Stimulated activated CD4-positive, alpha-beta T cell treated with anti-CD3 and anti-CD28 coated beads, Interleukin-12 subunit alpha, Interleukin-12 subunit beta, amount 100 ng/mL, for 48 hours (primary cell): ENCODE results near the gene SLC25A53.
A peak's percentile ranks its signal among the peaks of the same experiment; 100 is the strongest.

Experiments
- DNase-seq, 3 donors: peaks; one replicate each; pipeline ENCODE4 v3.0.0-alpha.2; 2020; ENCODE audit warnings: low read depth in 2 of 3, low spot score in 1 of 3

Gene SLC25A53, protein sequence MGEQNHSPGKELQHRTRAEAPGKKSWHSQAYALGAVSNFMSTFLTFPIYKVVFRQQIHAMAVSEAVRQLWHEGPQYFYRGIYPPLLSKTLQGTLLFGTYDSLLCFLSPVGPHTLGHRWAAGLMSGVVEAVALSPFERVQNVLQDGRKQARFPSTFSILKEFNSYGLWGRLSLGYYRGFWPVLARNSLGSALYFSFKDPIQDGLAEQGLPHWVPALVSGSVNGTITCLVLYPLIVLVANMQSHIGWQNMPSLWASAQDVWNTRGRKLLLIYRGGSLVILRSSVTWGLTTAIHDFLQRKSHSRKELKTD

DNA sequence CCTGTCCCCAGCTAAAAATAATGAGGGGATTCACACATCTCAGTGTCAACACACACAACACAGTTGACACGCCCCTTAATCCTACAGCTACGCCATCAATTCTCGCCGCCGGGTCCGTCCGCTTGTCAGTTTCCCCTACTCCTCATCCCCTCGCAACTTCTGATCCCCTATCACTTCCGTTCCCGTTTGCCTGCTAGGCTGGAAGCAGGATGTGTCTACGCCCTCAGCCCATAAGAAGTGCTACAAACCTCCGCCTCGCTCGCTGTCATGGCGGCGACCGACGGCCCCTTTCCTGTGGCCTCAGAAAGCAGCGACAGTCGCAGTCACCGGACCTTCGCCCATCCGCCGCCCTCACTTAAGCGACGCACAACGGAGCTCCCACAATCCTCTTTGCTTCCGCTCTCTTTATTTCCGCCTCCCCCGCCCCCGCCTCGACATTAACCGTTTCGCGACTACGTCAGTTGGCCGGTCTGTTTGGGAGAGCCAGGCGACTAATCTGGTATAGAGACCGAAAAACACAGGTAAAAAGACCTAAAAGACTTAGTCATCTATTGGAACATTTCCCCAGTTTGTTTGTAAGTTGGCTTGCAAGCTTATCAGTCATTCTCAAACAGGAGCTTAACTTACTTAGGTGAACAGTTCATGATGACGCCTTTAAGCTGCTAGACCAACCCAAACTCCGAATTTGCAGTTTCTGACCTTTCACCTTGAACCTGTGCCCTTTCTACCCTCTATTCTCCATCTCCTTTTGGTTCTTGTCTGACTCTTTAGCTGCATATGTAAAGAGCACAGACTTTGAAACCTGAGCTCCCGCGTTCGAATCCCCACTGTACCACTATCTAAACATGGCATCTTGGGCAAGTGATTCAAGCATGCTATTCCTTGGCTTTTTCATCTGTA is at the start of gene SLC25A53:
TSS of gene SLC25A53 (minus strand) at position 380 of the 900 bp plus-strand sequence. CDS start 51,752 bp downstream, outside the sequence.
- DNase-seq: peak; percentile 49 to 70 (median 62)

DNA sequence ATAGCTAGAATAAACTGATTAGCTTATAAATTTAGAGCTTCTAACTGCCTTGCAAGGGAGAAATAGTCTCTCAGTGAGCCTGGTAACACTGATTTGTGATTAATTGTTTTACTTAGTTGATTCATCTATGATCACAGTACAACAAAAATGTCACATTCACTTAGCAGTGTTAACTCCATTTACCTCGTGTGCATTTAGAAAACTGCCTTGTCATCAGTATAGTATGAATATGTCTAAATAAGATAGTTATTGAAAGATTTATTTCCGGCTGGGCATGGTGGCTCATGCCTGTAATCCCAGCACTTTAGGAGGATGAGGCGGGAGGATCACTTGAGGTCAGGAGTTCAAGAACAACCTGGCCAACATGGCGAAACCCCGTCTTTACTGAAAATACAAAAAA is 48.7 kb upstream of the SLC25A53 start:
- DNase-seq: no peak

DNA sequence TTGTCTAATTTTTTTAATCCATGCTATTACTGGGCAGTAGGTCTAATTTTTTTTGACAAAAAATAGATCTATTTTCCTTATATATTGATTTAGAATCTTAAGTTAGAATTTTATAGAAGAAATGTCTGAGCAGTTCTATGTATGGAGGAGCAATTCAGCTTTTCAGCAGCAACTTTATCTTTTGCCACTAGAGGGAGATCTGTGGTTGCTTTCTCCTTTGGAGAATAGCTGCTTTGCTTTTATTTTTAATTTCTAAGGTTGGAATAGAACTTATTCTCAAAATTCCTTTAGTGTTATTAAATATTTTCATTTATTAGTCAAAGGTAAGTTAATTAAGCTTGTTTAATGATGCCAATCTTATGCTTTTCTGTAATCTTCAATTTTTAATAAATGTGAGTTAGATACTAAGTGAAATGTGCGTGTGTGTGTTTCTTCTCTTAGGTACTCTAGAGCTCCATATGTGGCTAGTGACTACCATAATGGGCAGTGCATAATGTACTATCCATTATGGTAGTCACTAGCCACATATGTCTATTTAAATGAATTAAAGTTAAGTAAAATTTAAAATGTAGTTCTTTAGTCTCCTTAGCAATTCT is 38.8 kb upstream of the SLC25A53 start:
- peak in 1 of 3 donors; percentile 44 for DNase-seq

DNA sequence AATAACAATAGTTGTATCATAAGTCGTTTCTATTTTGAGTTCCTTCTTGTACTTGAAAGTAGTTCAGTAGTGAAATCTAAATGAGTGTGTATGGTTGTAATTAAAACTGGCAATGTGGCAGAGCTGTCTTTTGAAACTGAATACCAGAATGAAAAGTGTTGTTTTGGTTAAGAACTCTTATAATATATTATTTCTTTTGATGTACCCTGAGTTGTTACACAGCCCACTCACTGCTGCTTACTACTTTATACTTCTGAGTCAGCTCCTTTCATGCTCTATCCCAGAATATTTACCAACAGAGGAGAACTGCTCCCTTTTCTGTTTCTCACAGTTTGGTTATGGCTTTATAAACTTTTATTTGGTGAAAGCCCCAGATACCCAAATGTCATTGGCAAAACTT is 38.2 kb upstream of the SLC25A53 start:
- no peak for DNase-seq

DNA sequence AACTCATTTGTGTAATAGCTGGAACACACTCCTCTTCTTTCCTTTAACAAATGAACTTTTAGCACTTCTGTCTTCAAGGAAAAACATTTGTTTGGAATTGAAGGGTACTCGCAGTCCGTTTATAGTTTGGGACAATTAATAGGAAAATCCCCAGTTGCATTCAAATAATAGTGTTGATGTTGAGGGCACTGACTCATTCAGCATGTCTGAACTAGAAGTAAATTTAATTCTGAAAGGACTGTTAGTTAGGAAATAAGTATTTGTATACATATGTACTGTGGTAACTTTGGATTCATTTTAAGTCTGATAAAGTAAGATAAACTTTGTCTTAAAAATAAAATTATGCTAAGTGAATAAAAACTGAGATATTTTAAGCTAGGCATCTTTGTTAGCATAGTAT is 36.7 kb upstream of the SLC25A53 start:
- DNase-seq: no peak

DNA sequence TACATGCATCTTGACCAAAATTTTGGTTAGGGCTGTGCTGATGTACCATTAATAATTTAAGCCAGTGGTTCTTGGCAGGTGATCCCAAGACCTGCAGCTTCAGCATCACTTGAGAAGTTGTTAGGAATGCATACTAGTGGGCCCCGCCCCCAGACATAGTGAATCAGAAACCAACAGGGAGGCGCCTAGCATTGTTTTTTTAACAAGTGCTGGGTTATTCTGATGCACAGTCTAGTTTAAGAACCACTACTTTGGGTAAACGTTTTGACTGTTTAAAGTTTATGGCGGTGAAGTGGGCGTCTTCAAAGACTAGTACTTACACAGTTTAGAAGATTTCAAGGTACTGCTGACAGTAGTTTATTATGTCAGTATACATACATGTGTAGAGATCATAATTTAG is 33.0 kb upstream of the SLC25A53 start:
- no peak for DNase-seq

DNA sequence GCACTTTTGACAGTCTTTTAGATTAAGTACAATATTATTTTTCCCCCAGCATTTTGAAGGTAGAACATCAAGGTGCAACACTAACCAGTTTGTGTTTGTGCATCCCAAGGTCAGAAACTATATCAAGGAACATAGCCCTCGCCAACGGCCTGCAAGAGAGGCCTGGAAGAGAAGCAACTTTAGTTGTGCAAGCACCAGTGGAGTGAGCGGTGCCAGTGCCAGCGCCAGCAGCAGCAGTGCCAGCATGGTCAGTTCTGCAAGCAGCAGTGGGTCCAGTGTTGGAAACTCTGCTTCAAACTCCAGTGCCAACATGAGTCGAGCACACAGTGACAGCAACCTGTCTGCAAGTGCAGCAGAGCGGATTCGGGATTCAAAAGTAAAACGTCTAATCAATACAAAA is 31.1 kb upstream of the SLC25A53 start:
- DNase-seq: no peak

DNA sequence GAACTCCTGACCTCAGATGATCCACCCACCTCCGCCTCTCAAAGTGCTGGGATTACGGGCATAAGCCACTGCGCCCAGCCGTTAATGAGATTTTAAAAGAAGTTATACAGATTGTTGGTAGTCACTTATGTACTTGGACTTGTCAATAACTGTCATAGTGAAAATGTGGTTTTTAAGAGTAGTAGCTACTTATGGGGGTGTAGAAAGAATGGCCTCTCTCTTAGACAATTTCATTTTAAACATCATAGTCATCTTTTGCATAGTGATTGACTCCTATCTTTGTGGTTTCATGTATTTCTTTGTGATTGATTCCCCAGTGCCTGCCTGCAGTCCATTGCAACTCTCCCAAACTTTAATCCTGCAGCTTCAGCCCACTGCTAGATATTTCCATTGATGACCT is 26.9 kb upstream of the SLC25A53 start:
- no peak for DNase-seq

DNA sequence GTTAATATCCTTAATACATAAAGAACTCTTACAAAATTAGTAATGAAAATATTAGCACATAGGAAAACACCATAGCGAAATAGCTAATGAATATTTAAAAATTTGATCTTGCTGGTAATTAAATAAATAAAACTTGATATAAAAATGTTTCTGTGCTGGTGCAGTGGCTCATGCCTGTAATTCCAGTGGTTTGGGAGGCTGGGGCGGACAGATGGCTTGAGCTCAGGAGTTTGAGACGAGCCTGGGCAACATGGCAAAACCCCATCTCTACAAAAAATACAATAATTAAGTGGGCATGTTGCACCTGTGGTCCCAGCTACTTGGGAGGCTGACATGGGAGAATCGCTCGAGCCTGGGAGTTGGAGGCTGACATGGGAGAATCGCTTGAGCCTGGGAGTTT is 17.0 kb upstream of the SLC25A53 start:
- DNase-seq: no peak

DNA sequence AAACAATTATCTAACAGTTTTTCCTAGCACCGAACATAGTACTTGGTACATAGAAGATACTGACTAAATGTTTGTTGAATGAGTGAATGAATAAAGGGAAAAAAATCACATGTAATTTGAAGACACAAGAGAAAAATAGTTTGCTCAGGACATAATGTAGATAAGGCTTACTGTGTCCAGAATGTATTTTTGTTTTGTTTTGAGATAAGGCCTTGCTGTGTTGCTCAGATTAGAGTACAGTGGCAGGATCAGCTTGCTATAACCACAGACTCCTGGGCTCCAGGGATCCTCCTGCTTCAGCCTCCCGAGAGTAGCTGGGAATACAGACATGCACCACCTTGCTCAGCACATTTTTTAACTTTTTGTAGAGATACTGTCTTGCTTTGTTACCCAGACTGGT is 16.0 kb upstream of the SLC25A53 start:
- no peak for DNase-seq

DNA sequence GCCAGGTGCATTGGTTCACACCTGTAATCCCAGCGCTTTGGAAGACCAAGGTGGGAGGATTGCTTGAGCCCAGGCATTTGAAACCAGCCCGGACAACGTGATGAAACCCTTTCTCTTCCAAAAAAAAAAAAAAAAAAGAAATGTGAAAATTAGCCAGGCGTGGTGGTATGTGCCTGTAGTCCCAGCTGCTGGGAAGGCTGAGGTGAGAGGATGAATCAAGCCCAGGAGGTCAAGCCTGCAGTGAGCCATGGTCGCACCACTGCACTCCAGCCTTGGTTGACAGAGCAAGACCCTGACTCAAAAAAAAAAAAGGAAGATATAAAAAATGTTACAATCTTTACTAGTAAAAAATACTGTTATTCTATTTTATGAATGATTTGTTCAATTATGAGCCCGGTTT is 15.3 kb upstream of the SLC25A53 start:
- no peak for DNase-seq

DNA sequence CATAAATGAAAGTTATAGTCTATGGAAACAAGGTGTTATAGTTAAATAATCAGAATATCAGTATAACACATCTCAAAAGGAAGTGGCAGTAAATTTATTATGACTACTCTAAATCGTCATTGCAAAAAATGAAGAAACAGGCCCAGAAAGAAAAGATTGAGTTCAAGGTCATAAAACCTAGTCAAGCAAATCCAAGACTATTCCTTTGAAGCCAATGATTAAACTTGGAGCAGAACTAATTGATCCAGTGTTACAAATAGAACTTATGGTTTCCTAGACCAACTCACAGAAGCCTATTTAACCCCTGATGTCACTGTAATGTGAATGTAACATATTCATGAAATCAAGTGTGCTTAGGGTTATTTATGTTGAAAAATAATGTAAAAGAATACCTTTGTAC is 11.3 kb upstream of the SLC25A53 start:
- no peak for DNase-seq

DNA sequence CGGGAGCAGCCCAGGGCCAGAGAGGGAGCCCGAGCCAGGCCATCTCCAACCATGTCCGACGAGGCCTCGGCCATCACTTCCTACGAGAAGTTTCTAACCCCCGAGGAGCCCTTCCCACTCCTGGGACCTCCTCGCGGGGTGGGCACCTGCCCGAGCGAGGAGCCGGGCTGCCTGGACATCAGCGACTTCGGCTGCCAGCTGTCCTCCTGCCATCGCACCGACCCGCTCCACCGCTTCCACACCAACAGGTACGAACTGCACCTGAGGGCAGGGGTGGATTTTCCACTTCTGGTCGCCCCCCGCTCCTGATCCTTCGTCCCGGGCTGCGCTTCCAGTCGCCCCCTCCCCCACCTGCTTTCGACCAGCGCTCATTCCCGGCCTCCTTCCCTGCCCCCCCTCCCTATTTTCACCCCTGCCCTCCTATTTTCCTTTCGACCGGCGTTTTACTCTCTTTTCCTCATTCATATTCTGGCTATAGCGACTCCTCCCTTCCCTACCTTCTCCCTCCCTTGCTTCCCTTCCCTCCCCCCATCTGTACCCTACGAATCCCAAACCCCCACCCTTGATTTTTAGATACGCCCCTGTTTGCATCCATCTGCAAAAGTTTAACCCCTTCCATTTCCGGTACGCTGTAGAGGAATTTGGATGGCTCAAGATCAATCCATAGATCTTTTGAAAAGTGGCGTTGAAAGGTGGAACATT is 10.1 kb upstream of the SLC25A53 start:
- DNase-seq: no peak

DNA sequence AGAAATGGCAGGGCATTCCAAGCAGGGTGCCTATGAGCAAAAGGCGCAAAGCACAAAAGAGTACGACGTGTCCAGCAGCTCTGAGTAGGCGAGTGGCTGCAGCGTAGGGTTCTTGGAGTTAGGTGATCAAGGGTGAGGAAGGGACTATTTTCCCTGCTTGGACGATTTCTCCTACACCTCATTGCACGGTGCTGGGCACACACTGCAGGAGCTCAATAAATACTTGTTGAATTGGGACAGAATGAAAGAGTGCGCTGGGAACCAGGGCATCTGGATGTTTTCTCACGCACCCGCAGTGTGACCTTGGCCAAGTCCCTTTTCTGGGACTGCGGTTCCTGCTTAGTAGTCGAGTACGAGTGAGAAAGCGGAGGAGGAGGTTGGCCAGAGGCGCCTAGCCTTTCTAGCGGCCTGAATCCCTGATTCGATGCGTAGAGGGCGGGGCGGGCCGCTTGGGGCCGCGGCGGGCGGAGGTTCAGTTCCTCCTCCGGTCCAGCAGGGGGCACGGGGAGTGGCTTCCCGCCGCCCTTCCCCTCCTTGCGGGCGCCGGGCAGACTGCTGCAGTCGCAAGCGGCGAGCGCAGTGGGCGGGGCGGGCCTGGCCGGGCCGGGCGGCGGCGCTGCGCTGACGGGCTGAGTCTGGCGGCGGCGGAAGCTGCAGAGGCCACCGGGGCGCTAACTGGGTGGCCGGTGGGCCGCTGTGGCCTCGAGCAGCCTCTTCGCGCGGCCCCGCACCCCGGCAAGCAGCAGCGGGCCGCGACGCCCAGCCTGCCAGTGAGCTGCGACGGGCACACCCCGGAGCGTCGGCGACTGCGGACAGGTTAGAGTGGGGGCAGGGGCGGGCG is 9.3 kb upstream of the SLC25A53 start, which contains the start of gene FAM199X:
TSS of gene FAM199X (plus strand) at position 560 of the 841 bp plus-strand sequence. CDS start 333 bp downstream, outside the sequence.
- peak; percentile 69 to 76 (median 72) for DNase-seq

DNA sequence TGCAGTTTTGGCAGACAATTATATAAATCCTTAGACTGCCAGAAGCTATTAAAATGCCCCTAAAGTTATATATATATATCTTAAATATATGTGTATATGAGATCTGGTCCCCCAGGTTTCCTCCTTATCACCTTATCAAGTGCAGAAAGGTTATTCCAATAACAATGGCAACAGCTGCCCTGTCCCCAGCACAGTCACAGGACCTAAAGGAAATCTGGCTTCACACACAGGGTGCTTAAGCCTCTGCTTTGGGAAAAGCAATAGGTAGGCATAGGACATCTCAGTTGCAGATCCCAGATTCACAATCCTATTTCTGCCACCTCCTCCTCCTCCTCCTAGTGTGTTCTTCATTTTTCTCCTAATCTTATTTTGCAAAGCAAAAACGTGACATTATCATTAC is 5.8 kb downstream of the SLC25A53 start:
- no peak for DNase-seq

DNA sequence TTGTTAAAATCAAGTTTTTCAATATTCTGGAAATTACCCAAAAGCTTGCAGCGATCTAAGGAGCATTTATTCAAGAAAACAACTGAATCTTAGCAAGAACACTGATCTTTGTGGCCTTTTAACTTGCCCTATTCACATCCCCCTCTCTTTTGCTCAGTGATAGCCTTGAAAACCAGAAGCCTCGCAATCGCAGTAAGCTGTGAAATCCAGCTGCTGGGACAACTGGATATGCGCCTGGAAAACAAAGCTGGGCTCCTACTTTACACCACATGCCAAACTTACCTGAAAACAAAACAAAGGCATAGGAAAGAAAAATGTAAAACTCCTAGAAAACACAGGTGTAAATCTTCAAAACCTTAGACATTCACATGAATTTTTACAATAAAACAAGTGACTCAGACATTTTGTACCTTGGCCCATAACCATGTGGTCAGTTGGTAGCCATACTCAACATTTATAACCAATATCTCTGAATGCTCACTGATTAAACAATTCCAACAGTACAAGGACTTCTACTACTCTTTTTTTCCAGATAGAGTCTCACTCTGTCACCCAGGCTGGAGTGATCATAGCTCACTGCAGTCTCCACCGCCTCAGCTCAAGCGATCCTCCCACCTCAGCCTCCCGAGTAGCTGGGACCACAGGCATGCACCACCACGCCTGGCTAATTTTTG is 15.6 kb downstream of the SLC25A53 start:
- DNase-seq: no peak

DNA sequence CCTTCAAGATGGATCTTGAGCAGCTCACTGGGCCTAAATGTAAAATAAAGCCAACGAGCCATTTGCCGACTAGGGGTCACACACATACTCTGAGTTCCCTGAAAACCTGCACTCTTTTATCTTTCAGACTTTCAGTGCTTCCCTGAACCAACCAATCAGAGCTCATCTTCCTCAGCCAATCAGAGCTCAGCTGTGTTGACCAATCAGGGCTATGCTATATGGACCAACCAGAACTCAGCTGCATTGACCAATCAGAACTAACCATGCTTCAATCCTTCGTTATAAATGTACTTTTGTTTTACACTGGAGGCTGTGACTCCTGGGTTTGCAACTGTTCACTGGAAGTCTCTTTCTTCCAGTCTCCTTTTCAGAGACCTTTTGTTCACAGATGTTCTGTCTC is 19.3 kb downstream of the SLC25A53 start:
- no peak for DNase-seq

DNA sequence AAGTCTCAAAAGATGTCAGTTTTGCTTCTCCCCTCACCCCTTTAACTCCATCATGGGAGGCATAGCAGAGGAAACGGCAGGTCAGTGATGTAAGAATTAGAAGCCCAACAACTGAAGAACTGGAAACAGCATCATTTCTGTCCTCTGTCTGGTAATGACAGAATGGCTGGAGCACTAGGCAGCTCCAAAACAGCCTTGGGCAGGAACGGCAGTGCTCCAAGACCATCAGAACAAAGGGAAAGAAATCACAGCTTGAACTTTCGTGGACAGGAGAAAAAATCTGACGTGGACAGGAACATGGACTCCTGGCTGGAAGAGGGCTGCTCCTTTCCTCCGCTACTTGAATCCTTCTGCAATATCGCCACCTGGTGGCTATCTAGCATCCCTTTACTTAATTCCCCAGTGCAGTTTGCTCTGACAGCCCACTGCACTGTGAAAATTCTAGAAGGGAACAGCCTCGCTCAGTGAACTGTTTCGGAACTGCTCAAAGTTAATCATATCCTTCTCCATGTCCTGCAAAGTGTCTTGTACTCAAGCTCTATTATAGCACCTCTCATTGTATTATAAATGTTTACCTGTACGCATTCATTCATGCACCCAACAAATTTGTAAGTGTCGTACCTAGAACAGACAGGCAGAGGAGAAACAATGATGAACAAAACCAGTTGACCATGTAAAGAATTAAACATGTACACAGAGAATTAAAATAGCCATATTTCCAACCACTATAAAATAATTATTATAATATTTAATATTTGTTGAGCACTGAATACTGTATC is 20.4 kb downstream of the SLC25A53 start:
- DNase-seq: peak in 1 of 3 donors; percentile 51

DNA sequence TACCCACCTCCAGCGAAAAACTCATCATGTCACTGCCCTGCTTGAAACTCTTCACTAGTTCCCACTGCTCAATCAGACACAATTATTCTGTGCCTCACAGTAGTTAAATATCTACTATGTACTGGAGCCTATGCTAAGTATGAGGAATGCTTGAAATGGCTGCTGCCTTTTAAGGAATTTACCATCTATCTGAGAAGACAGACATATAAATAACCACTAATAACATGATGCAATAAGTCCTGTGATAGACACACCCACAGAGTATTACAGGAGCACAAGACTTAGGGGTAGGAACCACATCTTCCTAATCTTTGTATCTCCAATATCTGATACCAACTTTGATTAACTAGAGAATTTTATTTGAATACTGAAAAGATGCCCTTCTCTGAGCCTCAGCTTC is 21.1 kb downstream of the SLC25A53 start:
- DNase-seq: no peak
